Endothelial cell of umbilical vein (primary cell): Measurements from ENCODE around the gene NAV2.

Experiments used
- CTCF ChIP-seq, 2 donors: IDR thresholded peaks; 1 replicate in 1 of 2; 2 replicates in 1 of 2; pipeline ENCODE4 v1.5.1; 2011; ENCODE audit warnings: low read length in 2 of 2, mild to moderate bottlenecking in 2 of 2, moderate library complexity in 2 of 2, control low read depth in 1 of 2, inconsistent platforms in 1 of 2, low read depth in 1 of 2; ENCODE audit not compliant: insufficient read depth in 1 of 2; ENCODE audit errors: extremely low read depth in 1 of 2
- EZH2 ChIP-seq: IDR thresholded peaks from 2 replicates; pipeline ENCODE4 v1.6.1; 2012; ENCODE audit warnings: borderline replicate concordance, low read depth, mild to moderate bottlenecking, moderate library complexity, low read length, inconsistent platforms; ENCODE audit not compliant: severe bottlenecking
- JUN ChIP-seq: IDR thresholded peaks from 2 replicates; pipeline ENCODE4 v1.6.1; 2011; ENCODE audit warnings: borderline replicate concordance, low read depth; ENCODE audit not compliant: insufficient read length, insufficient read depth
- POLR2A ChIP-seq: IDR thresholded peaks from 2 replicates; pipeline ENCODE4 v1.6.1; 2012; ENCODE audit warnings: low read depth, mild to moderate bottlenecking, control low read depth, low read length
- POLR2AphosphoS5 ChIP-seq: IDR thresholded peaks from 2 replicates; pipeline ENCODE4 v1.6.1; 2012; ENCODE audit warnings: low read depth, mild to moderate bottlenecking, control low read depth, low read length, moderate library complexity; ENCODE audit not compliant: insufficient read depth

- no peak for TF ChIP-seq EZH2
- TF ChIP-seq CTCF (IDR thresholded peaks at IDR 0.05; ENCODE audit: extremely low read depth in 1 of 2, insufficient read depth in 1 of 2, low read depth in 1 of 2, low read length in 2 of 2), result no peak
- TF ChIP-seq JUN, result no peak
- TF ChIP-seq POLR2AphosphoS5, result no peak
- TF ChIP-seq POLR2A, result no peak
Observed at GRCh38 chr11:19806251-19806650, 93.6 kb downstream of the NAV2 start.
